HG03066 (cell line): ENCODE data around the gene COPS3.

ENCODE experiments used
- ATAC-seq: cut with Tn5 transposase; IDR thresholded peaks from one replicate; pipeline ENCODE4 v1.9.1; 2021; ENCODE audit warnings: low read depth; ENCODE audit not compliant: unreplicated experiment

COPS3 gene

GRCh38 chr17:17198281-17198680 is 82.8 kb downstream of the COPS3 start:
- ATAC-seq = no peak

- no peak for ATAC-seq
Measured at GRCh38 chr17:17196776-17197175, 84.3 kb downstream of the COPS3 start.
